ENCODE measurements around the gene ZDHHC7. TPM values are rescaled to one million over a fixed set of nuclear protein-coding genes. Genes with fewer than 3 reads are reported as not detected.
A peak's percentile ranks its signal among the peaks of the same experiment; 100 is the strongest.

Gene ZDHHC7
- total RNA-seq, 1 experiment from 2014 or later = 49.1 TPM

DNA sequence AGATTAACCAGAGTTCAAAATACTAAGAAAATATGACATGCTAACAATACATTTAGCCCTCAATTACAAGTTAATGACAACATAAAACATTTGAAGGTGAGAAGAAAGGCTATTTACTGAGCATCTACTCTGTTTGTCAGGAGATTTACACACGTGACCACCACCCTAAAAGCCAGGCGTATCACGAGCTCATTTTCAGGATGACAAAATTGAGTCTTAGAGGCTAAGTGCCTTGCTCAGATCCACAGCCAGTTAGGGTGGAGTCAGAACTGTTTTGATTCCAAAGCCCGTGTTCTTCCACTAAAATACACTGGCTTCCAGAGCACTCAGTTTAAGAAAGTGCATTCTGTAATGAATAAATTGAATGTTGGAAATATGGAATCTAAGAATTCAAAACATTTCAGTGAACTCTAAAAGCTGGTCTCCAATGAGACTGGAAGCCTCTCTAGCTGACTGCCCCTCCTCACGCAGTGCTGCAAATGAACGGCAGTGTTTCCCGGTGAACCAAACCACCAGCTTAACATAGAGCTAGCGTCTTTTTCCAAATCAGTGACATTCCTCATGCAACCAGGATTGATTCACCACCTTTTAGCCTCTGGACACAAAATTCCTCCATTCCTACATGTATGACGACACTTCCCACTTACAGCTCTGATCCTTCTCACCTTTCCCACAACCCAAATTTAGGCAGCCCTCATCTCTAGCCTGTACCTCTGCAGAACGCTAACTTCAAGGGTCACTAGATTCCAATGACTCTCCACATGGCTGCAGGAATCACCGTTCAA is 5.9 kb downstream of the ZDHHC7 start:
- DNase-seq (ENCODE audit: low read depth, low spot score) = peak; percentile 43

DNA sequence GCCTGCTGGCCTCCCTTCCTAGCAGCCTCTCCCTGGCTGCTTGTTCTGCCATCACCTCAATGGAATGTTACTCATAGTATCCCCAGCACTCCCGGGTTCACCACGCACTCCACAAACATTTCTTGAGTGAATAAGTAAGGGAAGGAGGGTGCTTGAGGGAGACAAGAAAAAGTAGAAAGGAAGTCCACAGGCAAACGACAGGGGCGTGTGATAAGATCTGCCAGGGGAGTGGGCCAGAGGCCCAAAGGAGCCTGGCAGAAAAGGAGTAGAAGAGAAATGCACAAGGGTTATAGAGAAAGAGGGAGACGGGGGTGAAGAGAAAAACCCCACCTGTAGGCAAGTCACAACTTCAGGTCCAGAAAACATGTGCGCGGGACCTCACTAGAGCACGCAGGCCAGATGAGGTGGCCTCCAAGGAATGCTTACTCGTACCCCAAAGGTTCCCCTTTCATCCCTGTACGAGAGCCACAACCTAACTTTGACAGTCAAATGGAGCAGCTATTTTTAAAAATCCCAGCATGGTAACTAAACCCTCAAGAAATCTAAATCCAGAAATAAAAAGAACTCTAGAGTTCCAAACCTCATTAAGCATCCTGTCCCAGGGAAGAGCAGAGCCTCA is 6.6 kb downstream of the ZDHHC7 start:
- DNase-seq (ENCODE audit: low read depth, low spot score) = no peak
- in situ Hi-C loops (cut with HindIII; ENCODE audit: low pct_unique_long_range_greater_than_20kb, low sequenced_read_pairs) = no loop called here

More for the DNA sequence above, 5.9 kb downstream of the ZDHHC7 start:
- in situ Hi-C loops (cut with HindIII; ENCODE audit: low pct_unique_long_range_greater_than_20kb, low sequenced_read_pairs) = no loop called here

DNA sequence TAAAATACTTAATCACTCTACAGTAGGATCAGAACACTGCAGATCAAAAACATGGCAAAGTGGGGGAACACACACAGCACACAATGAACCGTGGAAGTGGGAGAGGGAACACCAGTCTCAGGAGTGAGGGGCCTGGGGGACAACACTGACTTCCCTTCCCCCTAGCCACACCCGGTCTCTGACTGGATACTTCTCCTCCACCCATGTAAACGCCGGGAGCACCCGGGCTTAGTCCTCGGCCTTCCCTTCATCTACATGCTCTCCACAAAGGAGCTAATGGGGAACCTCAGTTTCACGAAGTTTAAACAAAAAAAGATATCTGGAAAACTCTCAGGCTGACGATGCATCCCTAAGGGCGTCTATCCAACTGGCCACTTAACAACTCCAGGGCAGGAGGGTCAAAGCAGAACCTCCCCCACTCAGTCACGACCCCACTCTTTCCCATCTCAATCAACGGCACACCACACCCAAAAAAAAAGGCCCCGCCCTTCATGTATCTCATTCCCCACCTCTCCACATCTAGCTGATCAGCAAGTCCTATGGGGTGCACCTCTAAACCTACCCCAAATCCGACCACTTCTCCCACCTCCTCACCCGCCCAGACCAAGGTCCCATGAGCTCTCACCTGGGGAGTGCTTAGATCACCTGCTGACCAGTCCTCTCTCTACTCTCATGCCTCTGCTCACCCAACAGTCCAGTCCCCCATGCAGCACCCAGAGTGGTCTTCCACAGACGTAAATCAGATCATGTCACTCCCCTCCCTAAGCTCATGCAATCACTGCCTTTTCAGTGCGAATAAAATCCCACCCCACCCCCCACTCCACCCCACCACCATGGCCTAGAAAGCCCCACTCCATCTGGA is 7.4 kb downstream of the ZDHHC7 start:
- DNase-seq (ENCODE audit: low read depth, low spot score) = no peak
- in situ Hi-C loops (cut with HindIII; ENCODE audit: low pct_unique_long_range_greater_than_20kb, low sequenced_read_pairs) = no loop called here

DNA sequence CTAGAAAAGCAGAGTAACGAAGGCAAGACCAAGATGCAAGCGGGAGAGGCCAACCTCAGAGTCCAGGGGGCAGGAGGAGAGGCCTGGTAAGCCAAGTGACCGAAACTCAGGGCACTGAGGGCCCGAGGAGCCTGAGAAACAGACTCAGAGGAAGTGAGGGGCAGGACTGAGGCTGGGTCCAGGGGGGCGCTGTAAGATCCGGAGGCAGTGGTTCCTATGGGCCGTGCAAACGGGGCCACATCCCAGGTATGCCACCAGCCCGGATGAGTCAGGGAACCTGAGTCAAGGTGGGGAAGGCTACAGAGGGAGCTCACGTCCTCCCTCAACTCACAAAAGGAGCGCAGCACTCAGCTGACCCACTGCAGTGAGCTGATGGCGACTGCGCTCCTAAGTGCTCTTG is 8.3 kb downstream of the ZDHHC7 start:
- no peak for DNase-seq (ENCODE audit: low read depth, low spot score)
- in situ Hi-C loops (cut with HindIII; ENCODE audit: low pct_unique_long_range_greater_than_20kb, low sequenced_read_pairs) = no loop called here

DNA sequence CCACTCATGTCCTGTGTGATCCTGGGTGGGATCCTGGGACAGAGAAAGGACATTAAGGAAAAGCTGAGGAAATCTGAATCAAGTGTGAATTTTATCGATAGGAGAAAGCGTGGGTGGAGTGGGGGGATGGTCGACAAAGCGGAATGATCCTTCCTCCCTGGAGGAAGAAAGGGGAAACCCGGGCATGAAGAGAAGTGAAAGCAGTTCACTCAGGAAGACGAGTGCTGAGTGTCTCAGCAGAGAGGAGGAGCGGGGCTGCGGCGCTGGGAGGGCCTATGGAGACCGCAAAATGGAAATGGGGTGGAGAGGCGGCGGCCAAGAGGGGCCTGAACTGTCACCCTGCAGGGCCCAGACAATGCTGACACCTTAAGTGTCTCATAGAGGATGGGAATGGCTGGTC is 8.7 kb downstream of the ZDHHC7 start:
- DNase-seq (ENCODE audit: low read depth, low spot score) = no peak
- in situ Hi-C loops (cut with HindIII; ENCODE audit: low pct_unique_long_range_greater_than_20kb, low sequenced_read_pairs) = no loop called here

DNA sequence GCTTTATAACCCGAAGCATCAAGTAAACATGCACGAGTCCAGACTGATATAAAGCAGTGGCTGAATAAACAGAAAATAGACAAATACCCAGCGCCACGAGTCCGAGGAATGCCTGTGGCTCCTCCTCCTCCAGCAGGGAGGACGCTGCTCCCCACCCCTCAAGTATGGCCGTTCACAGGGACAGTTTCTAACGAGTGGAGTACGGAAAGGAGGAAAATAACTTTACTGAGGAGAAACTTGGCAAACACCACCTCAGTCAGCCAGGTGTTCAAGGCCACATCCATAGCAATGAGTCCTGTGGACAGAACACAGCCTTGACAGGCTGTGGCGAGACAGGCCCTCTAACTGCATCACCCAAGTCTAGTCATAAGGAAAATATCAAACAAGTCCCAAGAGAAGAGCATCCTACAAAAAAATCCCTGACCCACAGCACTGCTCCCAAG is 9.2 kb downstream of the ZDHHC7 start:
- in situ Hi-C loops (cut with HindIII; ENCODE audit: low pct_unique_long_range_greater_than_20kb, low sequenced_read_pairs) = no loop called here
- no peak for DNase-seq (ENCODE audit: low read depth, low spot score)

DNA sequence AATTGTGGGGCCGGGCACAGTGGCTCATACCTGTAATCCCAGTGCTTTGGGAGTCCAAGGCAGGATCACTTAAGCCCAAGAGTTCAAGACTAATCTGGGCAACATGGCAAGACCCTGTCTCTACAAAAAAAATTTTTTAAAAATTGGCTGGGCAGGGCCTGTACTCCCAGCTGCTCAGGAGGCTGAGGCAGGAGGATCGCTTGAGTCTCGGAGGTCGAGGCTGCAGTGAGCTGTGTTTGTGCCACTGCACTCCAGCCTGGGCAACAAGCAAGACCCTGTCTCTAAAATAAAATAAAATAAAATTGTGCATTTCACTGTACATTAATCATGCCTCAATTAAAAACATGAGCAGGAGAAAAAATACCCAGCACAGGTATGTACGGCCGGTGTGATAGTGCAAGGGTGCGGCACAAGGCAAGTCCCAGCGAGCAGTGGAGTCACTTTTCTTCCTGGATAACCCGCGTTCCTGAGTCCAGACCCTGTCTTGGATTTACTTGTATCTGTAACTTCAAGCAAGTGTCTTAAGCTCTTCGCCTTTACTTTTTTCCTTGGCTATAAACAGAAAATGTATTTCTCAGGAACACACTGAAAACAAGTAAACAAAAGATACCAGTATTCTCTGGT is 11.4 kb downstream of the ZDHHC7 start:
- DNase-seq (ENCODE audit: low read depth, low spot score) = no peak
- in situ Hi-C loops (cut with HindIII; ENCODE audit: low pct_unique_long_range_greater_than_20kb, low sequenced_read_pairs) = no loop called here

DNA sequence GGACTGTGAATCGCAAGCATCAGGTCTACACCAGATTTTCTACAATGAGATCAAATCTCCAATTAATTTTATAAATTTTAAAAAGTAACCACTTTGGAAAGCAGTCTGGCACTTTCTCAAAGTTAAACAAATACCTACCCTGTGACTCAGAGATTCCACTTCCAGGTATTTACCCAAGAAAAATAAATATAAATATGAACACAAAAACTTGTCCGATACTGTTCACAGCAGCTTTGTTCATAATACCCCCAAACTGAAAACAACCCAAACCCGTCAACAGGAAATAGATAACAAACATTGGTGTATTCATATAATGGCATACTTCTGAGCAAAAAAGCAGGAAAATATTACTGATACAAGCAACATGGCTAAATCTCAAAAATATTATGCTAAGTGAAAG is 12.1 kb downstream of the ZDHHC7 start:
- no peak for DNase-seq (ENCODE audit: low read depth, low spot score)
- in situ Hi-C loops (cut with HindIII; ENCODE audit: low pct_unique_long_range_greater_than_20kb, low sequenced_read_pairs) = no loop called here

DNA sequence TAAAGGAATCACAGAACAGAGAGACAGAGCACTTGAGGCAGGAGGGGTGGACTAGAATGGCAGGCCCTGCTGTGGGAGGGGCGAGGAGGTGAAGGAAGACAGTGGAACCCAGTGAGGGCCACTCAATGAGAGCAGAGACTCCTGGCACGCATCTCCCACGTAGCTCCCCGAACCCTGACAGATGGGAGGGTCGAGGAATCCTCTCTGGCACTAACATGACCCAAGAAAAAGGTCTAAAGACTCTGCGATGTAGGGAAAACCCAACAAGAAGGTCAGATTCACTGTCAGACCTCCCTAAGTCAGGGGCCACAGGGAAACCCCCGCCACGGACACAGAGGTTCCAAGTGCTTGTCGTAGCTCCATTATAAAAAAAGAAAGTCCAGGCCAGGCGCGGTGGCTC is 15.0 kb downstream of the ZDHHC7 start:
- in situ Hi-C loops (cut with HindIII; ENCODE audit: low pct_unique_long_range_greater_than_20kb, low sequenced_read_pairs) = no loop called here
- no peak for DNase-seq (ENCODE audit: low read depth, low spot score)

DNA sequence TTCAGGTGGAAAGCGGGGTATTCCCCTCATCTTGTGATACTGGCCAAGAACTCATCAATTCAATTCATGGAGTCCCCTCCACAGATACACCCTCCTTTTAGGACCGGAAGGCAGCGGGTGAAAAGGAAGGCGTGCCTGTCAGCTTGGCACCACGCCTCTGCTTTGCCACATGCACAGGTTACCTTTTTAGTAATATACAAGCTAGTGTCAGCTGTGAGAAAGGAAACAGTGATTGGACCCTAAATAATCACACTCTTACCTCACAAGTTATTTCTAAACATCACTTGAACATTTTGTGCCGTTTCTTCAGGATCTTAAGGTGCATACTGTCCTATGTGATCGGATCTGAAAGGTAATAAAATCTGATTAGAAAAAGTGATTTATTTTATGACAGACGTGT is 15.7 kb downstream of the ZDHHC7 start:
- in situ Hi-C loops (cut with HindIII; ENCODE audit: low pct_unique_long_range_greater_than_20kb, low sequenced_read_pairs) = no loop called here
- no peak for DNase-seq (ENCODE audit: low read depth, low spot score)

DNA sequence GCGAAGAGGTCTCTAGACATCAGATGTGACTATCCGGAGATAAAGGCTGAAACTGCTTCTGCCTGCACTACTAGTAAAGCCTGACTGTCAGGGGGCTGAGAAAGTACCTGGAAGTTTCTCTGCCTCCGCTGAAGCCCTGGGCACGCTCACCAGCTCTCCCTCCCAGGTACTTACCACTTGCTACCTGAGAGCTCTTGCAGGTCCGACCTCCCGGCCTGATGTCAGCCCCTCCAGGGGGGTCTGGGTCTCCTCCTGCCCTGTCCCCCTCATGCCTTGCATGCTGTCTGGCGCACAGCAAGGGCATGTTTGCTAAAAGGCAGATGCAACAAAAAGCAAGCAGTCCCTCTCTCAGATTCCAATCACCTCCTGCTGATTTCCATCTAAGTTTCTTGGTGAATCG is 17.4 kb downstream of the ZDHHC7 start:
- no peak for DNase-seq (ENCODE audit: low read depth, low spot score)
- in situ Hi-C loops (cut with HindIII; ENCODE audit: low pct_unique_long_range_greater_than_20kb, low sequenced_read_pairs) = no loop called here

DNA sequence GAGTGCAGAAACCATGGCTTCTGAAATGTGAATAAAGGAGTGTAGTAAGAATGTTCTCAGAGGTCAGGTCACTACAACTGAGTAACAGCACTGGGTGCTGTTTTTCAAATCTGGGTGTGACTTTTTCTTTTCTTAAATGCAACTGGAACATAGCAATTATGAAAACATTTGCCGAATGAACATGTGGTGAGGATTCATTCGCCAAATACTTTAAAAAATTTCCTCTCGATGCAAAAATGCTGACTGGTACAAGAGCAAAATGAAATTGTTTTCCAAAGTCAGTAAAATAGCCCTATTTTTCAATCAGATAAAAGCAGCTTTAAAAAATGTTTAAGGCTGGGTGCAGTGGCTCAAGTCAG is 18.6 kb downstream of the ZDHHC7 start:
- in situ Hi-C loops (cut with HindIII; ENCODE audit: low pct_unique_long_range_greater_than_20kb, low sequenced_read_pairs) = no loop called here
- no peak for DNase-seq (ENCODE audit: low read depth, low spot score)

DNA sequence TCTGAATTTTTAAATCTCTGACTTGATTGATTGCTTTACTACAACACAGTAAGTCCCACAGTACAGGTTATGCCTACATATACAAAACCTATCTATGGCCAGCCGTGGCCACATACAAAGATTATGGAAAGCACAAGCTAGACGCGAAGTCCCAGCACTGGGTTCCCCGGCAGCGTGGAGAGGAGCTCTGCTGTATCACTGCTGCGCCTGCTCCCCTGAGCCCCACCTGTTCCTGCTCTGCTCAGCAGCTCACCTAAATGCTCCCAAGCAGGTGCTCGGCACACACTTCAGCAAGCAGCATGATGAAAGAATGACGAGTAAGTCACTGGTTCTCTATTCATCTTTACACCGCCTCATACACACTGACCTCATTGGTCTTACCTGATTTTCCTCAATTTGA is 20.6 kb downstream of the ZDHHC7 start:
- no peak for DNase-seq (ENCODE audit: low read depth, low spot score)
- in situ Hi-C loops (cut with HindIII; ENCODE audit: low pct_unique_long_range_greater_than_20kb, low sequenced_read_pairs) = no loop called here

DNA sequence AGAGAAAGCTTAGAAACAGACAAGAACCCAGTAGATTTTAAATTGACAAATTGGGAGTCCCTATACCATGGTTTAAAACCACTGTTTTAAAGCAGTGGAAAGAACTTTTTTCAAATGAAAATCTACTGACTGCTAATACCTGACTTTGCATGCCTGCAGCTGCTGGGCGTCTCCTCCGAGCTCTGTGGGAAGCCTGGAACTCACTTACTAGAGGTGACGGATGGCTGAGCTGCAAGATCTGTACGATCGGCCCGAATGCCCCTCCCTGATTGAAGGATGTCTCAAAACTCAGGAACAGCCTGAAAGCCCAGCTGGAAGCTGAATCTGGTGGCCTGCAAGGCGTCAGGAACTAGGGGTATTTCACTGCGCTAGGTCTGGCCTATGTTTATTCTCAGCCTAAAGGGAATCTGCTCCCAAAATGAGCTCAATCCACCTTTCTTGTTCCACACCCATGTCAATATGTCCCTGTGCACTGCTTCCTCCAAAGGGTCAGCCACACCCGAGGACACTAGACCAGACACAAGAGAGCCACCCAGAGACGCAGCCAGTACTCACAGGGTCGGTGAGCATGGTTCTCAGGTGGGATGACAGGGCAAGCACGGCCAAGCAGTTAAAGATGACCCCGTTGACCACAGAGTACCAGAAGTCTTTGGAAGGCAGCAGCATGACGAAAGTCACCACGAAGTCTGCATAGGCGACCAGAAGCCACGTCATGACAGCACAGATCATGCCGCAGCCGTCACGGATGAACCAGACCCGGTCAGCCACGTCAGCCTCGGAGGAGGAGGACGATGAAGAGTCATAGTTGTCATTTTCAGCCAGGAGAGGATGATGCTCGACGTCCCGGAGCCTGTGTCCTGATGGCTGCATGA is 21.4 kb downstream of the ZDHHC7 start:
- DNase-seq (ENCODE audit: low read depth, low spot score) = no peak
- in situ Hi-C loops (cut with HindIII; ENCODE audit: low pct_unique_long_range_greater_than_20kb, low sequenced_read_pairs) = no loop called here

DNA sequence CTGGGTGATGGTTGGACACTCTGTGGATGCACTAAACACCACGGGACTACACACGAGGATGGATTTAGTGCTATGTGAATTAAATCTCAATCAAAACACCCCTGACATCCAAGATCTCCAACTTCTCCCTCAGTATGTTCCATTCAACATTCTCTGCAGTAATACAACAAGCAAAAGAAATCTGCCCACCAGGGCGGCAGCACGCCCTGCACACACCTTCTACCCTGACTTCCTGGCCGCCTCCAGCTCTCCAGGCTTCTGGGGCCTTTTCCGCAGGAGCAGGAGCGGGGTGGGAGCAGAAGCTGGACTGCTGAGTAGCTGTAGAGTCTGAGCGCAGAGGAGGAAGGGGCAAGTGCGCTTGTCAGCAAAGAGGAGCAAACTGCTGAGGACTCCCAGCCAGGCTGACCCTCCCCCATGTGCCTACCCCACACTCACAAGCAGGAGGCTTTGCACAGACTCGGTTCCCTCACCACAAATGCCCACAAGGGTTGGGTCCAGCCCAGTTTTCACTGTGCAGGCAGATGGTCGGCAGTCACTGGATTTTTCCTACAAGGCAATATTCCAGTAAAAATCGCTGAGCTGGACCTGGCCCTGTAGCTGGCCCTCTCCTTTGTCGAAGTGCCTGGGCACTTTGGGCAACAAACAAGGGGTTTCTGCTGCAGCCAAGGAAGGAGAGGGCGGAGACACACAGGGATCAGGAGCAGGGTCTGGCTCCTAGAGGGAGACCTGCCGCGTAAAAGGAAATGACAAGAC is 22.8 kb downstream of the ZDHHC7 start:
- no peak for DNase-seq (ENCODE audit: low read depth, low spot score)
- in situ Hi-C loops (cut with HindIII; ENCODE audit: low pct_unique_long_range_greater_than_20kb, low sequenced_read_pairs) = no loop called here

DNA sequence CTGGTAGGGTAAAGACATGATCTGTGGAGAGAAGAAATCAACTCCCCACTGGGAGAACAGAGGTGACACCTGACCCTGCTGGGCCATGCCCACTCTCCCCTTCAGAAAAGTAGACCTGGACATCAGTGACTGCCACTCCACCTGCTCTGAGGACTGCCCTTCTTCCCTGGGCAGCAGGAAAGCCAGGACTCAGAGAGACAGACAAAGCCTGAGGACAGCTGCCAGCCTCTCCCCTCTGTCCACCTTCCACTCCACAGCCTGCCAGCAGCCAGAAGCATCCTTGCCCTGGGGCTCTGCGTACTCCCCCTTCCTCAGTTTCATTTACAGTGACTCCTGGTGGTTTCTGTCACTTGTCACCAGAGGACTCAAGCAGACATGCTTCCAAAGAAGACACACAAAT is 24.5 kb downstream of the ZDHHC7 start:
- in situ Hi-C loops (cut with HindIII; ENCODE audit: low pct_unique_long_range_greater_than_20kb, low sequenced_read_pairs) = no loop called here
- DNase-seq (ENCODE audit: low read depth, low spot score) = no peak

DNA sequence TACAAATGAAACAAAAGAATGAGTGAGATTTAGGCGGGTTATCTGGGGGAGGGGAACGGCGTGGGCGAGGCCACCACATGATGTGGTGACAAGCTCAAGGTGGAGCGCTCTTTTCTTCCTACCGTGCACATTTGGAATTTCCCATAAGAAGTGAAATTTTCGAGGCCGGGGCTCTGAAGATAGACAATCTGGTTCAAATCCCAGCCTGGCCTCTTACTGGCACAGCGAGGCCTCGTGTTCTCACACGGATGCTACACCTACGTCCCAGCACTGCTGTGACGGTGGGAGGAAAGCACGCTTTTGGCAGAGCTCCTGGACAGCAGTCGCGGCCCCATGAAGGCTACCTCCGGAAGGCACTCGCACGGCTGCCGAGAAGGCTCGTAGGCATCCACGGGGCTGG is 25.2 kb downstream of the ZDHHC7 start:
- no peak for DNase-seq (ENCODE audit: low read depth, low spot score)
- in situ Hi-C loops (cut with HindIII; ENCODE audit: low pct_unique_long_range_greater_than_20kb, low sequenced_read_pairs) = no loop called here

Measured in SK-MEL-5 (cell line).